Bone marrow (tissue), 2 donors: ENCODE results near the gene PDGFD.

Experiments used
- DNase-seq, 2 donors: peaks; one replicate each; lab custom pipeline; 2025; lab: John Stamatoyannopoulos, UW

The PDGFD gene

DNA sequence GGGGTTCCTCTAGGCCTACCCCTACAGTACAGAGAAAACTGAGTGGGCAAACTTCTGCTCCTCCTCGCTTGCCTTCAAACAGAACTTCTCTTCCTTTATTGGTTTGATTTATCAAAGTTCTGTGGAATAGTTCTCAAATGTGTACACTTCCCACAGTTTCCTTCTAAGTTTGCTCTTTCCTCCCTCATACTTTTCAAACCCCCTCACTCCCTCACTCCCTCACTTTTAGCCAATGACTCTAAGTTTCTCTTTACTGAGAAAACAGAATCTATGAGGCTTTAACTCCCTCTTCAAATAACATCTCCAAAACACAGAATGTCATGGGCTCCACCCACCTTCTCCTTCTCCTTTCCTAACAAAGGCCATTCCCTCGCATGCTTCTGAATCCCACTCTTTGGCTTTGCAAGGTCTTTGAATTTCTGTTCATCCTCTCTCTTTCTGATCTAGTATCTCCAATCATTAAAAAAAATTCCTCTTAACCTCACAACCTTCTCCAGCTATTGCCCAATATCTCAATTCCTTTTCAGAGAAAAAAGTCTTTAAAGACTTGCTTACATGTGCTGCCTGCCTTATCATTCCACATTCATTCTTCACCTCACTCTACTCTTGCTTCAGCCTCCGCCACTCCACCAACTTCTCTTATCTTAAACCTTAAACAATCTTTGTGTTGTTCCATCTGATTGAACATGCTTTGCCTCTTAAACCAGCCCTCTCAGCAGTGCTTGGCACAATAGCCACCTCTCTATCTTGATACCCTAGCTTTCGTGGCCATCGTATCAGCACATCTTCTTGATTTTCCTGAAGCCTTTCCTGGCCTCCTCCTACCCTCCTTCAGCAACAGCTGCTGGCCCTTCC, 70.3 kb downstream of the PDGFD start:
- DNase-seq: no peak

DNA sequence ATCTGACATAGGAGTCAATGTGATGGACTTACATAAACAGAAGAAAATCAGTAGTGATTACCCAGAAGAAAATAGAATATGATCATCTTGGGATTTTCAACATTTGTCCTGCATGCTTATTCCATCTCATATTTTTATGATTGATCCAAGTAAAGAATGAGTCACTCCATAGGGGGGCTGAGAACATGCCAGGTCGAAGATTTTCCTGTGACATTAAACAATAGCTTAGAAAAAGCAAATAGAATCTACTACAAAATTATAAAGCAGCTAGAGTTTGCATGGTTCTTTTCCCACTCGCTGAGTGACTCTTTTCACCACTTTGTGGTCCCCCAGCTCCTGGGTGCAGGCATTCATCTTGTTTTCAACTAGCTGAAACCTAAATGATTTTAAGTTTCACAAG, 71.2 kb downstream of the PDGFD start:
- no peak for DNase-seq

DNA sequence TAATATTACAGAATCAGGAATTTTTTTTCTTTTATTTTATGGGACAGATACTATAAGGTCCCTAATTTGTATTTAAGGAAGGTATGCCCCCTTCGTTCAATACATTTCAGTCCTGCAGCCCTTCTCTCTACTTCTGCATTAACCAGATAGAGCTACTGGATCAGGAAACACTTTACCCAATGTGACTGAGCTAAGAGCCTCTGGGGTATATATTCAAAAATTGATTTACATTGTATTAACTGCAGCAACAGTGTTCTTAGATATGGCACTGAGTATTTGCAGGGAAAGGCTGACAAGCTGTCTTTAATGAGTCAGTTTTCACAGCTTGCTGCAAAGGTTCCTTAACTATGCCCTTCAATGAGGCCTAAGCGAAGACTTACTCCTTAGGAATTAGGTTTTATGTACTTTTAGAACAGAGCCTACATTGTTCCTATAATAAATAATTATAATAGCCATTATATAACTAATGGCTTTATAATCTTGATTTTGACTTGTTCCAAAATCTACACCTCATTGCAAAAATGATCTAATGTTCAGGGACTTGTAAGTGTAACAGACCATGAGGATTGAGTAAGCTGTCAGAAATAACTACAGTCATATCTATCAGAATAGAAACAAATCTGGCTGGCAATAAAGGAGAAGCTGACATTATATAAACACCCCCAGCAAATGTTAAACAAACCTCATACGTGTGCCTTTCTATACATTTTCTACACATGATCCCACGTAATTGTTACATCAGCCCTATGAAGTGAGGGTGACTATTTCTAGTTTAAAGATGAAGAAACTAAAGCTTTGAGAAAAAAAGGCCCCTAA, 72.5 kb downstream of the PDGFD start:
- no peak for DNase-seq

GRCh38 chr11:104090767-104091166, 73.2 kb downstream of the PDGFD start:
- DNase-seq: no peak

GRCh38 chr11:104089481-104089880, 74.5 kb downstream of the PDGFD start:
- DNase-seq: no peak

GRCh38 chr11:104086621-104087020, 77.3 kb downstream of the PDGFD start:
- no peak for DNase-seq

DNA sequence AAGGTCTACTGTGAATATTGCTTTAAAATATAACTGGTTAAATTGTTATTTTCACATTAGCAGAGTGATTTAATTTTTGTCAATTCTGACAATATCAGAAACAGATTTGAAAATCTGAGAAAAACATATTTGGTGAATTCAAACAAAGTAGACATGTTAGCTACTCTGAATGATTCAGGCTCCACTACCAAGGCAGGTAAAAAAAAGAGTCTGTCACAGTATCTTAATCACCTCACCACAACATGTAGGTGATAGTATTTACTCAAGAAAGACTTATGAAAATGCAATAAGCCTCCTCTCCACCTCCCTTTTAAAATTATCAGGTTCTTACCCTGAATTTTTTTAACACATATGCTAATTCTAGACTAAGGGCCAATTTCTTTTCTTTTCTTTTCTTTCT, 85.0 kb downstream of the PDGFD start:
- no peak for DNase-seq

GRCh38 chr11:104078245-104078644, 85.7 kb downstream of the PDGFD start:
- no peak for DNase-seq

DNA sequence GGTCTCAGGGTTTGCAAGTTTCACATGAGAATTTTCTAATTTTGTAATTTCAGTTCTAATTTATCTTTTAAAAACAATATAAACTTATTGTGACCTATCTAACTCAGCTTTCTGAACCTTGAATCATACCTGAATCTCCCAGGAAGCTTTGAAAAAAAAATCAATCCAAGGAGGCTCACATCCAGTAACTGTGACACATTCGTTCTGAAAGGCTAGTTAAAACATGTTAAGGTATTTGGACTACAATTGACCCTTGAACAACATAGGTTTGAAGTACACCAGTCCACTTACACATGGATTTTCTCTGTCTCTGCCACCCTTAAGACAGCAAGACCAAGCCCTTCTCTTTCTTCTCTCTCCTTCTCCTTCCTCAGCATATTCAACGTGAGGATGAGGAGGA, 87.5 kb downstream of the PDGFD start:
- no peak for DNase-seq

GRCh38 chr11:104075706-104076105, 88.2 kb downstream of the PDGFD start:
- no peak for DNase-seq

- no peak for DNase-seq
Observed at GRCh38 chr11:104075091-104075490, 88.9 kb downstream of the PDGFD start.

- peak in 1 of 2 donors; percentile 61 for DNase-seq
Observed at GRCh38 chr11:104073950-104074705, 89.8 kb downstream of the PDGFD start.

DNA sequence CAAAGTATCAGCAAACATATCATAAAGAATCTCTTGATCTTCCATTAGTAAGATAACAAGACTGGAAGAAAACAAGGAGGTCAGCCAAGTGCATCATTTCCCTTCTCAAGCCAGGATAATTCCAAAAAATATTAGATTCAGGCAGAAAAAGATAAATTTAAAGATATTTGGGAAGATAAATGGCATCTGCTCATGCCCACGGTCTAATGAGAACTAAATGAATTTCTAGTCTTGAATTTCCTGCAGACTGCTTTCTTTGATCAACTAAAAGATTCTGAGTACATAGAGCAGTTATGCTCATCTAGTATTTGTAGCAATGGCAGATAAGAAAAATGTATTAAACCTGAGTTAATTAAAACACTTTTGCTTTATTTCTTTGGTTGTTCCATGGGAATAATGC, 96.4 kb downstream of the PDGFD start:
- no peak for DNase-seq

DNA sequence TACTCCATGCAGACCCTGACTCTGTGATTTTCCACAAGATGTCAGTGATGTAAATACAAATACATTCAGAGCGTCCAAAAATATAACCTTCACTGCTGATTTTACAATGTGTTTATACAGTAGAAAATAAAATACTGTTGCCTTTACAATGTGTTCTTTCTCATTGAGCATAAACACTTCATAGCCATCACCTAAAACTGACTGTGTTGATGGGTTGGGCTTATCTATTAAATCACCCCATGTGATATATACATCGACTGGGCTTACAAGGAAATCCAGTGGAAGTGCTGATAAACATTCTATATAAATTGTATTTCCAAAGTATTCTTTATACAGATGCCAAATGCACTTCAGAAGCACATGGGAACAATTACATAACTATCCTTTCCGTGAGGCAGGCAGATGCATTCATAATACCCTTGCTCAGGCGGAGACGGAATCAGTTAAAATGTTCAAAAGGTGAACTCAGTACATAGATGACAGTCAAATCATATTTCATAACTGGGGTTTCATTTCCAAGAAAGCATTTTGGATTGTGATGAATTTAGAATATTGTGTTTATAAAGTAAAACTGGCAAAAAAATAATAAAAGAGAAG, 99.8 kb downstream of the PDGFD start:
- no peak for DNase-seq

DNA sequence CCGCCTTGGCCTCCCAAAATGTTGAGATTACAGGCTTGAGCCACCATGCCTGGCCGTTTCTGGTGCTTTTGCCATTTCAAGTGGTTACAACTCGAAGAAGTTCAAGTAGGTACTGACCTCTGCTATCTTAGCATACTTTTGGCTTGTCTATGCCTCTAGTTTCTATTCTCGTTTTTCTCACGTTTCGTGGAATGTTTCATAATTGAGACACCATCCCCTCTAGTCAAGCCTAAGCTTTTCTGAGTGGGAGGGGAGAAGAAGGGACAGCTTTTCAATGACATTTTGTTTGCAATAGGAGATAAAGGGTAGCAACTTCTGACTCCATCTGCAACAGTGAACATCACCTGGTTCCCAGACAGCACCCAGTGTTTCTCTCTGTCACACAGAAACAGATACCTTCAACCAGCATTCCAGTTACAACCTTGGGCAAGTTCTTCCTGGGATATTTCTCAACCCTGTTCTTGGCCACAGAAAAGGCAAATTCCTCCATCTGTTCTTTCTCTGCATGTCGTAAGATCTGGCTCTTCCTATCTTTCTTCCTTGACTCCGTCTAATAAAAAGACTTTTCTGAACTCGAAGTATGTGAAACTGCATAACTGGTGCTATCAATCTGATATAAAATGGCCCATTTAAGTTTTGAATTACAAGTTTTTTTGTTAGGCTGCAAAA, 102.0 kb downstream of the PDGFD start:
- DNase-seq: no peak

DNA sequence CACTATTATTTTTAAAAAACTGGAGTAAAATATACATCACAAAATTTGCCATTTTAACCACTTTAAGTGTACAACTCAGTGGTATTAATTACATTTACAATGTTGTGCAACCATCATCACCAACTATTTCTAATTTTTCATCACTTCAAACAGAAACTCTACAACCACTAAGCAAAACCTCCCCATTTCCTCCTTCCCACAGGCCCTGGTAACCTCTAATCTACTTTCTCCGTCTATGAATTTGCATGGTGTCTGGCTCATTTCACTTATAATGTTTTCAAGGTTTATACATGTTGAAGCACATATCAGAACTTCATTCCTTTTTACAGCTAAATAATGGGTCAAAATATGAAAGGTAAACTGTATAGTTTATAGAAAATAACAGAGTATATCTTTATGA, 103.1 kb downstream of the PDGFD start:
- no peak for DNase-seq

- DNase-seq: no peak
Observed at GRCh38 chr11:104060004-104060794, 103.7 kb downstream of the PDGFD start.

DNA sequence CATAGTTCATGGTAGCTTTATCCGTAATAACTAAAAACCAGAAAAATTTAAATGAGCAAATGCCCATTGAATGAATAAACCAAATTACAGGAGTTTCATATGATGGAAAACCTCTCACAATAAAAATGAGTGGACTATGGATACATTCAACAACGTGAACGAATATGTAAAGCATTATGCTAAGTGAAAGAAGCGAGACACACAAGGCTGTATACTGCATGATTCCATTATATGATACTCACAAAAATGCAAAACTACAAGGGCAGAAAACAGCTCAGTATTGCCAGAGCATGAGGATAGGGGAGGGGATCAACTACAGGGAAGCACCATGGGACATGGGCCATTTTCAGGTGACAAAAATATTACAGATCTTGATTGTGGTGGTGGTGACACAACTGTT, 105.3 kb downstream of the PDGFD start:
- DNase-seq: no peak

DNA sequence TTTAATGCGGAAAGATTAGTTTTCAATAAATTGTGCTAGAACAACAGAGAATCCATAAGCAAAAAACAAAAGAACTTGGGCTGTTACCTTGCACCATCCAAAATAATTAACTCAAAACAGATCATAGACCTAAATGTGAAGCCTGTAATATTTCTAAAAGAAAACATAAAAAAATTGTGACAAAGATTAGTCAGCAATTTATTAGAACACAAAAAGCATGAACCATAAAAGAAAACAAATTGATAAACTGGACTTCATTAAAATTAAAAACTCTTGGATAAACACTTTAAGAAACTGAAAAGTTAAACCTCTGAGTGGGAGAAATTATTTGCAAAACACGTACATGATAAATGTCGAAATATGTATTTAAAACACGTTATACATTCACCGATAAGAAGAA, 106.0 kb downstream of the PDGFD start:
- DNase-seq: no peak

DNA sequence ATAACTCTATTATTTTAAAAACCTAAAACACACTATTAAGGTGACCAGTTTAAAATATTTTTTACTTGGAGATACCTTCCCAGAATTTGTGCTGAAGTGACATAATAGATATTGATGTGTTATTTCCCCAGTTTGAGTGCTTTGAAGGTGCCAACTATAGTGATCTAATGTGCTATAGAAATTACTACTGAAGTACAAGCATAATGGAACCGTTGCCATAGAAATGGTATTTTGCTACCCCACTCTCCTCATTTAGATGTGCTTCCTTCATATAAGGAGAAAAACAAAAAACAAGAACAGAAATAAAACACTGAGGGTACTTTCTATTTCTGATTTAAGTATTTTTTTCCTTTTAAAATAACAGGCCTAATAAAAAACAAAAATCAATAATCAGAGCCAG, 108.4 kb downstream of the PDGFD start:
- DNase-seq: no peak
